Myocyte (in vitro differentiated cells): ENCODE measurements around the gene SPIRE2. TPM values are rescaled to one million over a fixed set of nuclear protein-coding genes. Genes with fewer than 3 reads are reported as not detected.
"Not testable (repeated sequence)": the region's sequence is repeated elsewhere in the genome, so short reads cannot be mapped to it uniquely, and the experiment has no call there.

Experiments used
- DNase-seq: peaks from one replicate; pipeline ENCODE4 v3.0.0-alpha.2; 2012; ENCODE audit warnings: low read depth
- polyA plus RNA-seq: library from polyadenylated mRNA; unstranded; fragments of >200 nt; gene quantifications from one replicate; pipeline ENCODE4 v1.2.1, GENCODE V29; 2012; ENCODE audit warnings: missing spikeins
- total RNA-seq: library from RNA; depleted of rRNA; stranded (reverse); fragments of >200 nt; gene quantifications from 2 replicates; pipeline ENCODE4 v1.2.3, GENCODE V29; 2014

Gene SPIRE2
- total RNA-seq: 2.3 and 2.4 TPM in 2 replicates
- polyA plus RNA-seq: 2.6 TPM

- peak; percentile 82 for DNase-seq
Measured at GRCh38 chr16:89828199-89828869, at the start of gene SPIRE2. TSS of gene SPIRE2 (plus strand) at chr16:89828475. CDS start at chr16:89828551, 76 bp downstream.

DNA sequence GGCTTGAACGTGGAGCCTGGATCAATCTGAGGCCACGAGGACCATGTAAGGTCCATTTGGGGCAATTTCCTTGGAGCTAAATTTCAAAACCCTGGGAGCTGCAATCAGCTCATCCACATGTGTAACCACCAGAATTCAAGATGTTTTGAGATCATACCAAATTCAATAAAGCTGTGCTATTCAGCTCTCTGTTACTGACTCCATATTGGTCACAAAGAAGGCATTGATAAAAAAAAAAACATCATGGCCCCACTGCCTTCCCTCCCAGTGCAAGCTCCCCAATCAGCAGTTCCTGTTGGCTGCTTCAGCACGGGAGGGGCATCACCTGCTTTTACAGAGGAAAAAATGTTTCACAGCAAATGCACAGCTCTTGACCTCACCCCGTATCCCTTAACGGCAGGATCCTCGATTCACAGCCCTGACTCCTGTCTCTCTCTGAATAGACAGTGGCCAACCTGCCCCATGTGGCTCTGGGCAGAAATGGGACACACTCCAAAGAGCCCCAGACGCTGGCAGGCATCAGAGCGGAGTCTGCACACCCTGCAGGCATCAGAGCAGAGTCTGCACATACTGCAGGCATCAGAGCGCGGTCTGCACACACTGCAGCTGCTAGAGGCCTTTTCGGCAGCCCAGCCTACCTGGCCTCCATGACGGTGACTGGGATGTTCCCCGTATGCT lies 48.9 kb upstream of the SPIRE2 start:
- DNase-seq: no peak

DNA sequence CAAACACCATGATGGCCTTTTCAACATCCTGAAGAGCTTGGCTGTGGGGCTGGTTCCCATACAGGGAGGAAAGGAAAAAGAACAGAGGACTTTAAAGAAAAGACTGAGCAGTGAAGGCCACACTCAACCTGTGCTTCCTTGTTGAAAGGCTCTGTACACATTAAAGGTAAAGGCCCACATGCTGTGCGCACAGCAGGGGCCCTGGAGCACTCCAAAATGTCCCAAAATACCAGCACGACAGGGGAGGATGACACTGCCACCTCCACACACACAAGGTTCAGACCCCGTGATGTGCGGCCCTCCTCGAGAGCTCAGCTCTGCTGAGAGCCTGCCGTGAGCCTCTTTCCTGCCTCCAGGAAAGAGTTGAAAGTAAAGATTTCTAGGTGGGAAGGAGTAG lies 48.4 kb upstream of the SPIRE2 start:
- no peak for DNase-seq

- DNase-seq: no peak
Measured at GRCh38 chr16:89782489-89782888, 45.8 kb upstream of the SPIRE2 start.

- DNase-seq: not testable (repeated sequence)
Measured at GRCh38 chr16:89783952-89784351, 44.3 kb upstream of the SPIRE2 start.

DNA sequence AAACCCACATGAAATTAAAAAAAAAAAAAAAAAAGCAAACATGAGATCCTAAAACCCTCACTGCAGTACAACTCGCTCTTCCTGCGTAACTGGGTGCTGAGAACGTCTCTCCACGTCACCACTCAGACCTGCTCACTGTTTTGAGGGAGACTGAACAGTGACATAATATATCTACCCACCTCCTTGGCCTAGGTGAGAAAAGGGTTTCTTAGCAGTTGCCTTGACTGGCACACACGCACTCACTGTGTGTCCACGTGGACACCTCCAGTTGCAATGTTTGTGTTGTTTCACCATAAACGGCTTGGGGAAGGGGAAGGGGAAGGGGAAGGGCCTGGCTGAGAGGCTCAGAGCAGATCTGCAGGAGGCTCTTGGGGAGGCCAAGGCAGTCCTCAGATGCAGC lies 43.9 kb upstream of the SPIRE2 start:
- no peak for DNase-seq

DNA sequence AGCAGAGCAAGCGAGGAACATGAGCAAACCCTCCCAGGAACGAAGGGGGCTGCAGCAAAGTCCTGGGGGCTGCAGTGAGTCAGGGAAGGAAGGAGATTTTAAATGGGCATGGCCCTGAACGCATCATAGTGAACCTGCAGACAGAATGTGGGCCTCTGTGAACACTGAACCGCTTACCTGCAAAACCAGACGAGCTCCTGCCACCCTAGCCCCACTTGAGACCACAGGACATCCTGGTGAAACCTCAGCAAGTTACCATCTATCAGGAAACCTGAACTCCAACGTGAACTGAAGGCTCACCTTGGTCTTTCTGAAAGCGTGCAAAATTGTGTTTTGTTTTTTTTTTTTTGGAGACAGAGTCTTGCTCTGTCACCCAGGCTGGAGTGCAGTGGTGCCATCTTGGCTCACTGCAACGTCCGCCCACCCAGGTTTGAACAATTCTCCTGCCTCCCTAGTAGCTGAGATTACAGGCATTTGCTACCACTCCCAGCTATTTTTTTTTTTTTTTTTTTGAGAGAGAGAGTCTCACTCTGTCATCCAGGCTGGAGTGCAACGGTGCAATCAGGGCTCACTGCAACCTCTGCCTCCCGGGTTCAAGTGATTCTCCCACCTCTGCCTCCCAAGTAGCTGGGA lies 42.6 kb upstream of the SPIRE2 start:
- DNase-seq: no peak

DNA sequence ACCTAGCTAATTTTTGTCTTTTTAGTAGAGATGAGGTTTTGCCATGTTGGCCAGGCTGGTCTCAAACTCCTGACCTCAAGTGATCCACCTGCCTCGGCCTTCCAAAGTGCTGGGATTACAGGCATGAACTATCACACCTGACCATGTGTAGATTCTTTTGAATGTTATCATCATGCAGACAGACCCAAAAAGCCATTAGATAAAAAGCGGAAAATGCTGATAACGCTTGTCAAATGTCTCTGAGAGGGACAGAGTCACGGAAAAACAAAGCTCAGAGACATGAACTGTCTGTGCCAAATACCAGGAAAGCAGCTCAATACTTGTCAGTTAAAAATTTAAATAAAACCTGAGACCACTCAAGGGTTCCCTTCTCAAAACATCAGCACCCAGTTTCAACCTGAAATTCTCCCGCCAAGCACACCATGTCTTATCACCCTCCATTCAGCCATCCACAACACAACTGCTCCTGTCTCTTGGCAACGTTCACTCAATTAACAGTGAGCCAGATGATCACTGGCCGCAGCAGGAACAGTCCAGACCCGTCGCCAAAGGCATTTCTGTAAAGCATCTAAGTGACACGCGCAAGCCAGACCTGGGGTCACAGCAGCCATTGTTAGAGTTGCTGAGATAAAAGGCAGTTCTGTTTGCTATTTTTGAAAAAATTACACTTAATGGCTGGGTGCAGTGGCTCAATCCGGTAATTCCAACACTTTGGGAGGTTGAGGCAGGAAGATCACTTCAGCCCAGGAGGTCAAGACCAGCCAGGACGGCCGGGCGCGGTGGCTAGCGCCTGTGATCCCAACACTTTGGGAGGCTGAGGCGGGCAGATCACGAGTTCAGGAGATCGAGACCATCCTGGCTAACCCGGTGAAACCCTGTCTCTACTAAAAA lies 41.6 kb upstream of the SPIRE2 start:
- no peak for DNase-seq

GRCh38 chr16:89787365-89787805 lies 40.9 kb upstream of the SPIRE2 start:
- no peak for DNase-seq

GRCh38 chr16:89791278-89791995 lies 36.8 kb upstream of the SPIRE2 start:
- no peak for DNase-seq

DNA sequence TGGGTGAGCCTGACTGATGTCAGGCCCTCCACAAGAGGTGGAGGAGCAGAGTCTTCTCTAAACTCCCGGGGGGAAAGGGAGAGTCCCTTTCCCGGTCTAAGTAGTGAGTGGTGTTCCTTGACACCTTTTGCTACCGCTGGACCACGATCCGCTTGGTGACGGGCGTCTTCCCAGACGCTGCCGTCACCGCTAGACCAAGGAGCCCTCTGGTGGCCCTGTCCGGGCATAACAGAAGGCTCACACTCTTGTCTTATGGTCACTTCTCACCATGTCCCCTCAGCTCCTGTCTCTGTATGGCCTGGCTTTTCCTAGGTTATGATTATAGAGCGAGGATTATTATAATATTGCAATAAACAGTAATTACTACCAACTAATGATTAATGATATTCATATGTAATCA lies 35.2 kb upstream of the SPIRE2 start:
- DNase-seq: peak; percentile 30

DNA sequence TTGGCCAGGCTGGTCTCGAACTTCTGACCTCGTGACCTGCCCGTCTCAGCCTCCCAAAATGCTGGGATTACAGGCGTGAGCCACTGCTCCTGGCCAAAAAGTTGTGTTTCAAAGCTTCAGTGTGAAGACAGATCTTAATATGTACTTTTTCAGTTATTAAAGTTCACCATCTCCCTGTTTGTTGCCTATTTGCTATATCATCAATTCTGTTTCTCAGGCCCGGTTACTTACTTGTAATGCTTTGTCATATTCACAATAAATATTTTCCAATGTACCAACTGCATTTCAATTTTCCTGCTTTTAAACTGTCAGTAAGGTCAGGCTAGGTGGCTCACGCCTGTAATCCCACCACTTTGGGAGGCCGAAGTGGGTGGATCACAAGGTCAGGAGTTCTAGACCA lies 34.3 kb upstream of the SPIRE2 start:
- DNase-seq: no peak

DNA sequence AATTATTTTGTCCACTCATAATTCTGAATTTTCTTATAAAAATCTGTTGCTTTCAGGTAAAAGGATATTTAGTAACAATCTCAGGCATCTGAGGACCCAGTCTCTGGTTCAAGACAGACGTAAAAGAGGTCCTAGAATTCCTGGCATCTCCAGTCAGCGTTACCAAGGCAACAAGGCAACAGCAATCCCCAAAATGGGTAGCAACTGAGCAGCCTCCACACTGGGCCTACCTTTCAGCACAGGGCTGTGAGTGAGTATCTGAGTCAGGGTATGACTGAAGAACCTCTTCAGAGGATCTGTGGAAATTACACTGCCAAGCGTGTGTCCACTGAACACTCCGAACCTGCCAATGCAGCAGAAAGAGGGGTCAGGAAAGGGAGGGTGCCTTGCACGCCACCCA lies 32.6 kb upstream of the SPIRE2 start:
- DNase-seq: no peak

- no peak for DNase-seq
Measured at GRCh38 chr16:89796104-89796503, 32.2 kb upstream of the SPIRE2 start.

GRCh38 chr16:89798126-89798525 lies 30.1 kb upstream of the SPIRE2 start:
- no peak for DNase-seq

- DNase-seq: no peak
Measured at GRCh38 chr16:89798832-89799370, 29.4 kb upstream of the SPIRE2 start.

DNA sequence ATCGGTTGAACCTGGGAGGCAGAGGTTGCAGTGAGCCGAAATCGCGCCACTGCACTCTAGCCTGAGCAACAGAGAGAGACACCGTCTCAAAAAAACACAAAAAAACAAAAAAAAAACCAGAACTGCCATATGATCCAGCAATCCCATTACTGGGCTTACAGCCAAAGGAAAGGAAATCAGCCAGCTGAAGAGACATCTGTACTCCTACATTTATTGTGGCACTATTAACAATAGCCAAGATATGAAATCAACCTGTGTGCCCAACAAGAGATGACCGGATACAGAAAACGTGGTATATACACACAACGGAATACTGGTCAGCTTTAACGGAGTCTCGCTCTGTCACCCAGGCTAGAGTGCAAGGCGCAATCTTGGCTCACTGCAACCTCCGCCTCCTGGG lies 26.5 kb upstream of the SPIRE2 start:
- peak; percentile 39 for DNase-seq

GRCh38 chr16:89805136-89805905 lies 23.0 kb upstream of the SPIRE2 start:
- DNase-seq: peak; percentile 9

DNA sequence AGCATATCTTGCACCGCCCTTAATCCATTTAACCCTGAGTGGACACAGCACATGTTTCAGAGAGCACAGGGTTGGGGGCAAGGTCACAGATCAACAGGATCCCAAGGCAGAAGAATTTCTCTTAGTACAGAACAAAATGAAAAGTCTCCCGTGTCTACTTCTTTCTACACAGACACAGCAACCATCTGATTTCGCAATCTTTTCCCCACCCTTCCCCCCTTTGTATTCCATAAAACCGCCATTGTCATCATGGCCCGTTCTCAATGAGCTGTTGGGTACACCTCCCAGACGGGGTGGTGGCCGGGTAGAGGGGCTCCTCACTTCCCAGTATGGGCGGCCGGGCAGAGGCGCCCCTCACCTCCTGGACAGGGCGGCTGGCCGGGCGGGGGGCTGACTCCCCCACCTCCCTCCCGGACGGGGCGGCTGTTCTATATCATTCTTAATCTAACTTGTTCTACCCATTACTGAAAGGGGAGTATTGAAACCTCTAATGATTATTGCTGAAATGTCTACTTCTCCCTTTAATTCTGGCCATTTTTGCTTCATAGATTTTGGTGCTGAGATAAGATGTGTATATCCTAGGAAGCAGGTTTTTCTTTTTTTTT lies 21.6 kb upstream of the SPIRE2 start:
- DNase-seq: not testable (repeated sequence)
